Panc1 (cell line): Measurements from ENCODE around the gene C15orf39. TPM values are rescaled to one million over a fixed set of nuclear protein-coding genes. Genes with fewer than 3 reads are reported as not detected.

Experiments used
- ATAC-seq: fragments of 200-7000 bp; cut with Tn5 transposase; 2 replicates; pipeline ENCODE4 v1.9.1; 2020; ENCODE audit warnings: mild to moderate bottlenecking, moderate library complexity
- BruUV-seq: library from RNA; stranded (reverse); fragments of 400-500 nt; replicated peaks from 2 replicates; lab custom pipeline; 2021; lab: Mats Ljungman, UMichigan
- CTCF ChIA-PET: fragments of 300-600 bp; sonication (Branson Sonifier 250); formaldehyde crosslinking; loops from one replicate; lab custom pipeline; 2022; ENCODE audit warnings: antibody characterized with exemption; lab: Charles Lee
- POLR2A ChIA-PET: fragments of 300-600 bp; sonication (Branson Sonifier 250); formaldehyde crosslinking; loops from one replicate; lab custom pipeline; 2022; ENCODE audit warnings: antibody characterized with exemption; lab: Charles Lee
- DNase-seq: peaks from one replicate; pipeline ENCODE4 v3.0.0-alpha.2; 2010; ENCODE audit warnings: low read depth, low spot score
- H3K27ac ChIP-seq: 2 replicates; pipeline ENCODE4 v1.5.1; 2011; ENCODE audit warnings: mild to moderate bottlenecking, low read length, inconsistent platforms
- H3K27me3 ChIP-seq: fragments of 200-500 bp; sonication (Bioruptor generic); 2 replicates; pipeline ENCODE4 v1.6.0; 2014; ENCODE audit warnings: low read length, inconsistent platforms; ENCODE audit not compliant: control insufficient read depth, insufficient read depth
- H3K36me3 ChIP-seq: fragments of 200-500 bp; sonication (Bioruptor generic); 2 replicates; pipeline ENCODE4 v1.5.1; 2014; ENCODE audit warnings: inconsistent platforms, mild to moderate bottlenecking, low read length, moderate library complexity; ENCODE audit not compliant: control insufficient read depth, insufficient read depth
- H3K4me1 ChIP-seq: 2 replicates; pipeline ENCODE4 v1.5.1; 2011; ENCODE audit warnings: inconsistent platforms, mild to moderate bottlenecking, low read length, moderate library complexity; ENCODE audit not compliant: control insufficient read depth, insufficient read depth
- H3K4me3 ChIP-seq, 2 experiments: 2 replicates each; pipeline ENCODE4 v1.5.1; 2011 to 2012; ENCODE audit warnings: low read depth in 2 of 2, low read length in 2 of 2, mild to moderate bottlenecking in 2 of 2, inconsistent platforms in 1 of 2, moderate library complexity in 1 of 2
- H3K9me3 ChIP-seq: fragments of 200-500 bp; sonication (Bioruptor generic); 2 replicates; pipeline ENCODE4 v1.5.1; 2014; ENCODE audit warnings: low read depth, mild to moderate bottlenecking, inconsistent platforms, low read length, moderate library complexity; ENCODE audit not compliant: control insufficient read depth, insufficient read depth
- CTCF ChIP-seq: fragments of 450-650 bp; IDR thresholded peaks from 2 replicates; pipeline ENCODE4 v1.5.1; 2017; ENCODE audit warnings: mild to moderate bottlenecking
- POLR2AphosphoS5 ChIP-seq: IDR thresholded peaks from 2 replicates; pipeline ENCODE4 v1.6.1; 2012; ENCODE audit warnings: mild to moderate bottlenecking, low read depth, low read length, moderate library complexity
- REST ChIP-seq, 2 experiments: IDR thresholded peaks; 2 replicates each; pipeline ENCODE4 v1.6.1; 2011 to 2012; ENCODE audit warnings: low read depth in 2 of 2, control low read depth in 1 of 2, low read length in 1 of 2, mild to moderate bottlenecking in 1 of 2, moderate library complexity in 1 of 2; ENCODE audit not compliant: insufficient read depth in 1 of 2
- SIN3A ChIP-seq: IDR thresholded peaks from 2 replicates; pipeline ENCODE4 v1.6.1; 2012; ENCODE audit warnings: low read depth, mild to moderate bottlenecking, low read length, moderate library complexity, borderline replicate concordance; ENCODE audit not compliant: insufficient read depth
- TCF7L2 ChIP-seq: IDR thresholded peaks from 2 replicates; pipeline ENCODE4 v1.6.1; 2011; ENCODE audit warnings: mild to moderate bottlenecking, low read depth, low read length, inconsistent platforms
- in situ Hi-C: cut with HindIII; loops from 2 replicates; pipeline ENCODE4 v1.10.0; 2016; ENCODE audit warnings: low sequenced_read_pairs, low pct_unique_long_range_greater_than_20kb
- intact Hi-C: fragments of 100-400 bp; cut with micrococcal nuclease; formaldehyde crosslinking; loops from one replicate; pipeline ENCODE4 v1.10.0; 2022; ENCODE audit not compliant: unreplicated experiment
- total RNA-seq: library from RNA; stranded (reverse); gene quantifications from one replicate; pipeline ENCODE4 v1.2.1, GENCODE V29; 2021; ENCODE audit not compliant: unreplicated experiment

Gene C15orf39
- total RNA-seq, 1 experiment from 2014 or later, result 17.6 TPM

- in situ Hi-C loops, result no loop called here
- no TSS peak for BruUV-seq
- intact Hi-C loops, result no loop called here
- H3K36me3 ChIP-seq, result no peaks in the 10 kb centered on the region
- peaks cover 35% of the 10 kb centered on the region for H3K4me1 ChIP-seq
- no peaks in the 10 kb centered on the region for H3K9me3 ChIP-seq
- no peak for ATAC-seq
- no peak overlapping the region for H3K4me3 ChIP-seq
- ChIA-PET POLR2A (no interaction called here), CTCF (no interaction called here)
- TF ChIP-seq TCF7L2, result no peak
- no peak overlapping the region for H3K27ac ChIP-seq
- DNase-seq, result no peak
- no peaks in the 10 kb centered on the region for H3K27me3 ChIP-seq
Observed at GRCh38 chr15:75178171-75178937, 23.3 kb upstream of the C15orf39 start.

GRCh38 chr15:75178938-75179745 lies 22.5 kb upstream of the C15orf39 start:
- Histone ChIP-seq H3K36me3 (no peaks in the 10 kb centered on the region), H3K9me3 (no peaks in the 10 kb centered on the region), H3K4me1 (peaks cover 35% of the 10 kb centered on the region), H3K4me3 (no peak overlapping the region), H3K27me3 (no peaks in the 10 kb centered on the region), H3K27ac (peak overlapping the region; percentile 3; the same call in 1 of the 2 replicates)
- intact Hi-C loops, result no loop called here
- ChIA-PET CTCF (no interaction called here), POLR2A (interaction anchor here (0.6 kb wide), 1 partner anchor 80 kb away, joined by 4 read pairs; no protein-coding TSS in a partner anchor)
- ATAC-seq (no peak), DNase-seq (no peak)
- TF ChIP-seq REST (IDR thresholded peaks at IDR 0.05; ENCODE audit: insufficient read depth in 1 of 2, low read depth in 2 of 2, low read length in 1 of 2) (no peak), SIN3A (no peak), CTCF (no peak), POLR2AphosphoS5 (no peak), TCF7L2 (no peak)
- BruUV-seq, result no TSS peak
- in situ Hi-C loops, result no loop called here
